HepG2 (cell line): ENCODE results near the gene CDC23. TPM values are rescaled to one million over a fixed set of nuclear protein-coding genes. Genes with fewer than 3 reads are reported as not detected.

ENCODE experiments used
- ATAC-seq: fragments of 200-7000 bp; cut with Tn5 transposase; 3 replicates; pipeline ENCODE4 v1.9.1; 2020; ENCODE audit warnings: mild to moderate bottlenecking, moderate library complexity
- BruUV-seq: library from RNA; stranded (reverse); fragments of 400-500 nt; replicated peaks from 2 replicates; lab custom pipeline; 2021; lab: Mats Ljungman, UMichigan
- CTCF ChIA-PET: fragments of 300-600 bp; formaldehyde crosslinking; extraction: SDS; loops from one replicate; lab custom pipeline; 2021; ENCODE audit warnings: low total read pairs, inconsistent platforms, low intra/inter-chr PET ratio; lab: Yijun Ruan, JAX
- POLR2A ChIA-PET: fragments of 350-600 bp; sonication (Branson Sonifier 250); formaldehyde crosslinking; loops from one replicate; lab custom pipeline; 2020; ENCODE audit warnings: antibody characterized with exemption, inconsistent platforms; lab: Yijun Ruan, JAX
- DNase-seq: peaks from one replicate; pipeline ENCODE4 v3.0.0-alpha.2; 2015; ENCODE audit warnings: low spot score
- FAIRE-seq: peaks from 3 replicates; lab custom pipeline; 2011; peaks lifted over from hg19 to GRCh38; lab: Jason Lieb, UNC
- H2AFZ ChIP-seq: one replicate; pipeline ENCODE4 v1.6.1; 2011; ENCODE audit warnings: low read length, inconsistent platforms
- H3K27ac ChIP-seq: fragments of 300-600 bp; 3 replicates; pipeline ENCODE4 v1.8.0; 2011; ENCODE audit warnings: mixed run types, mild to moderate bottlenecking, mixed read lengths, low read length, inconsistent platforms; ENCODE audit not compliant: insufficient read depth; ENCODE audit errors: extremely low read length
- H3K27me3 ChIP-seq, 2 experiments: fragments of 200-600 bp in 1 of 2; 2 replicates in 1 of 2; 3 replicates in 1 of 2; pipeline versions ENCODE4 v1.6.0 to v1.8.0; 2011; ENCODE audit warnings: low read length in 2 of 2, mild to moderate bottlenecking in 2 of 2, moderate library complexity in 2 of 2, inconsistent platforms in 1 of 2; ENCODE audit not compliant: insufficient read depth in 2 of 2, control insufficient read depth in 1 of 2
- H3K36me3 ChIP-seq, 2 experiments: fragments of 200-600 bp in 1 of 2; replicated peaks in 1 of 2; 2 replicates in 1 of 2; 3 replicates in 1 of 2; pipeline versions ENCODE4 v1.5.1 to v1.8.0; 2011; ENCODE audit warnings: low read length in 2 of 2, inconsistent platforms in 1 of 2; ENCODE audit not compliant: insufficient read depth in 2 of 2, control insufficient read depth in 1 of 2
- H3K4me1 ChIP-seq: 2 replicates; pipeline ENCODE4 v1.5.1; 2012; ENCODE audit warnings: low read length, inconsistent platforms; ENCODE audit not compliant: insufficient read depth
- H3K4me2 ChIP-seq: 2 replicates; pipeline ENCODE4 v1.6.0; 2011; ENCODE audit warnings: low read depth, low read length, inconsistent platforms
- H3K4me3 ChIP-seq, 3 experiments: fragments of 200-600 bp in 1 of 3; sonication (generic), shearing (Covaris generic) in 1 of 3; replicated peaks in 1 of 3; 2 replicates each; pipeline ENCODE4 v1.5.1; 2011 to 2016; ENCODE audit warnings: low read length in 3 of 3, inconsistent platforms in 2 of 3, low read depth in 2 of 3, mild to moderate bottlenecking in 2 of 3, control low read depth in 1 of 3, mixed read lengths in 1 of 3; ENCODE audit not compliant: insufficient read depth in 1 of 3
- H3K79me2 ChIP-seq: one replicate; pipeline ENCODE4 v1.6.1; 2011; ENCODE audit warnings: low read length, inconsistent platforms; ENCODE audit not compliant: insufficient read depth
- H3K9ac ChIP-seq: 2 replicates; pipeline ENCODE4 v1.6.0; 2011; ENCODE audit warnings: mild to moderate bottlenecking, low read depth, low read length, inconsistent platforms; ENCODE audit not compliant: insufficient read depth
- H3K9me3 ChIP-seq: 2 replicates; pipeline ENCODE4 v1.5.1; 2012; ENCODE audit warnings: mild to moderate bottlenecking, low read length
- H4K20me1 ChIP-seq: 2 replicates; pipeline ENCODE4 v1.6.0; 2011; ENCODE audit warnings: inconsistent platforms, mild to moderate bottlenecking, low read length, moderate library complexity; ENCODE audit not compliant: insufficient read depth
- MED1 ChIP-seq: sonication (generic); formaldehyde crosslinking; IDR thresholded peaks from 2 replicates; pipeline ENCODE4 v1.4.0; 2020; ENCODE audit warnings: missing genetic modification reagents
- PRMT3 ChIP-seq: sonication (generic); formaldehyde crosslinking; IDR thresholded peaks from 2 replicates; pipeline ENCODE4 v1.8.1; 2022; ENCODE audit warnings: low read depth, mild to moderate bottlenecking, moderate library complexity, missing genetic modification reagents, borderline replicate concordance
- RAD21 ChIP-seq: fragments of 450-650 bp; formaldehyde crosslinking; IDR thresholded peaks from 2 replicates; pipeline ENCODE4 v1.5.0; 2020; ENCODE audit warnings: mild to moderate bottlenecking
- RORA ChIP-seq: sonication (generic); formaldehyde crosslinking; IDR thresholded peaks from 2 replicates; pipeline ENCODE4 v1.5.0; 2020; ENCODE audit warnings: mild to moderate bottlenecking, missing genetic modification reagents, moderate library complexity
- YY1 ChIP-seq: IDR thresholded peaks from 2 replicates; pipeline ENCODE4 v1.6.1; 2011; ENCODE audit warnings: low read length, low read depth, moderate library complexity, mild to moderate bottlenecking; ENCODE audit not compliant: insufficient read depth, insufficient replicate concordance
- ZFP36 ChIP-seq: fragments of 150-350 bp; IDR thresholded peaks from 2 replicates; pipeline ENCODE4 v1.6.1; 2018; ENCODE audit warnings: borderline replicate concordance, low read length, low read depth; ENCODE audit not compliant: partially characterized antibody
- ZNF710 ChIP-seq: sonication (generic); formaldehyde crosslinking; IDR thresholded peaks from 2 replicates; pipeline ENCODE4 v1.5.0; 2020; ENCODE audit warnings: mild to moderate bottlenecking, missing genetic modification reagents, borderline replicate concordance
- ZSCAN25 ChIP-seq: sonication (generic); formaldehyde crosslinking; IDR thresholded peaks from 2 replicates; pipeline ENCODE4 v1.8.0; 2022; ENCODE audit warnings: mild to moderate bottlenecking, missing genetic modification reagents
- in situ Hi-C: cut with HindIII; loops from 2 replicates; pipeline ENCODE4 v1.10.0; 2017; ENCODE audit warnings: low pct_unique_long_range_greater_than_20kb; ENCODE audit not compliant: extremely low pct_ligation_motif_present
- intact Hi-C: fragments of 100-400 bp; cut with micrococcal nuclease; formaldehyde crosslinking; loops from one replicate; pipeline ENCODE4 v1.10.0; 2022; ENCODE audit not compliant: unreplicated experiment
- polyA plus RNA-seq, 8 experiments: library from polyadenylated mRNA; depleted of rRNA in 3 of 8; stranded (reverse) in 7 of 8; unstranded in 1 of 8; fragments of >200 nt; fragmentation: Illumina TruSeq in 4 of 8; extraction: Trizol in 4 of 8; gene quantifications; 2 replicates each; pipeline versions ENCODE4 v1.2.1 to v1.2.3, GENCODE V29; 2011 to 2016; ENCODE audit warnings: low read depth in 4 of 8, missing spikeins in 1 of 8, mixed read lengths in 1 of 8; ENCODE audit not compliant: insufficient read depth in 1 of 8
- total RNA-seq, 5 experiments: library from RNA; depleted of rRNA; stranded (reverse); fragments of >200 nt; fragmentation: Illumina TruSeq; extraction: Trizol; gene quantifications; 2 replicates each; pipeline ENCODE4 v1.2.3, GENCODE V29; 2016; ENCODE audit warnings: low read depth in 1 of 5

CDC23 gene
- total and polyA plus RNA-seq, 2 of the 13 experiments (the other 11 are each of a cell fraction or from before 2014, with no cell fraction given) = 38.3 to 47.7 TPM

- DNase-seq (no peak), ATAC-seq (no peak), FAIRE-seq (no peak)
- no peaks in the 10 kb centered on the region for H3K79me2 ChIP-seq
- in situ Hi-C loops (no loop called here), intact Hi-C loops (no loop called here)
- H3K27ac ChIP-seq = no peak overlapping the region
- H3K4me1 ChIP-seq = no peaks in the 10 kb centered on the region
- POLR2A ChIA-PET = no interaction called here
- TF ChIP-seq RAD21 (CRISPR knock-in tag) (no peak), RORA (no peak), ZSCAN25 (CRISPR knock-in tag) (no peak), MED1 (CRISPR knock-in tag) (no peak), ZFP36 (no peak), ZNF710 (CRISPR knock-in tag) (no peak), YY1 (no peak), PRMT3 (no peak)
- peaks cover 46 to 93% of the 10 kb centered on the region in 2 experiments for H3K36me3 ChIP-seq
- no peaks in the 10 kb centered on the region for H3K9me3 ChIP-seq
- H3K9ac ChIP-seq = no peak overlapping the region
- CTCF ChIA-PET = no interaction called here
- no peak overlapping the region for H3K4me2 ChIP-seq
- BruUV-seq = no TSS peak
- no peaks in the 10 kb centered on the region; the same call in 1 of the 2 replicates for H4K20me1 ChIP-seq
- H3K27me3 ChIP-seq = no peaks in the 10 kb centered on the region; a peak in 1 of 5 replicates
- no peak overlapping the region for H3K4me3 ChIP-seq
- no peak overlapping the region for H2AFZ ChIP-seq
Observed at GRCh38 chr5:138163721-138164120, 49.4 kb downstream of the CDC23 start.
